Melanocyte of skin (primary cell): ENCODE data around the gene PTPRB. TPM values are rescaled to one million over a fixed set of nuclear protein-coding genes. Genes with fewer than 3 reads are reported as not detected.

Source experiments
- total RNA-seq, 2 donors: library from RNA; depleted of rRNA; stranded (reverse); fragments of >200 nt; gene quantifications; 2 replicates each; pipeline ENCODE4 v1.2.3, GENCODE V29; 2012

The PTPRB gene
- total RNA-seq, result under 1 TPM in 1 of 2 donors, not detected in 1; under 0.01 TPM

DNA sequence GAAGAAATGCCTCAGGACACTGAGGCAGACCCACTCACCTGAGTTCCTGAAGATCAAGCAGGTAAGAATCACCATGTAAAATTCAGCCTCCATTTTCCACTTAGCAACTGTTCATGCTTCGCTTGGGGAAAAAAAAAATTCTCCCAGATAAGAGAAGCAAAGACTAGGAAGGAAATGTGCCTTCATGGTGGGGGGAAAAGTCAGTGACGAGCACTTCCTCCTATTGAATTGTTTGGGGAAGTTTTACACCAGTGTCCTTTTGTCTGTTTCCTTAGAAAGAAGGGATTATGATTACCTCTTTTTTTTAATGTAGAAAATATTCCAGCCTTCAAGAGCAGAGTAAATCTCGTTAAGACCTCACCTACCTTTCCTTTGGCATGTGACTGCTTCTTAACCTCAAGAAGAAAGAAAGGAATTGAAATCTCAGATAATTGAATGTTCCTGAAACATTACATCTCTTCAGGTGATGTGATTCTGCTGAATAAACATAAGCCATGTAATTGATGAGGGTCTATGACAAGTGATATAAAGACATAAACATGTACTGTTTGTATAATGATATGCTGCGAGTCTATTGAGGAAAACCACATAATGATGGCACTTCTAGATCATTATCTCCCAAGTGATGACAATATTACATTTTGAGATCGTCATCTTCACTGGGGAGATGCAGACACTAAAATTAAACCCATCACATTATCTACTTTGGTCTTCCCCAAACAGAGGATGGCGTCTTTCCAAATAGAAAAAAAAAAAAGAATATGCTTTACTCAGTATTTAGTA lies at the start of gene PTPRB:
PTPRB (minus strand) TSS at position 127 of the 783 bp plus-strand sequence; CDS start at position 93, 34 bp downstream.

